Esophagus muscularis mucosa (tissue), 3 donors: ENCODE measurements around the gene DEGS2.

Experiments used
- CTCF ChIP-seq, 3 experiments: fragments of 200-600 bp in 2 of 3; fragments of 450-650 bp in 1 of 3; sonication (generic) in 2 of 3; IDR thresholded peaks; one replicate each; pipeline ENCODE4 v1.5.1; 2017 to 2019; ENCODE audit warnings: antibody characterized with exemption in 3 of 3, mild to moderate bottlenecking in 2 of 3, moderate library complexity in 1 of 3
- POLR2A ChIP-seq: fragments of 450-650 bp; IDR thresholded peaks from one replicate; pipeline ENCODE4 v1.6.1; 2017; ENCODE audit warnings: antibody characterized with exemption, moderate library complexity, mild to moderate bottlenecking, low read depth

DNA sequence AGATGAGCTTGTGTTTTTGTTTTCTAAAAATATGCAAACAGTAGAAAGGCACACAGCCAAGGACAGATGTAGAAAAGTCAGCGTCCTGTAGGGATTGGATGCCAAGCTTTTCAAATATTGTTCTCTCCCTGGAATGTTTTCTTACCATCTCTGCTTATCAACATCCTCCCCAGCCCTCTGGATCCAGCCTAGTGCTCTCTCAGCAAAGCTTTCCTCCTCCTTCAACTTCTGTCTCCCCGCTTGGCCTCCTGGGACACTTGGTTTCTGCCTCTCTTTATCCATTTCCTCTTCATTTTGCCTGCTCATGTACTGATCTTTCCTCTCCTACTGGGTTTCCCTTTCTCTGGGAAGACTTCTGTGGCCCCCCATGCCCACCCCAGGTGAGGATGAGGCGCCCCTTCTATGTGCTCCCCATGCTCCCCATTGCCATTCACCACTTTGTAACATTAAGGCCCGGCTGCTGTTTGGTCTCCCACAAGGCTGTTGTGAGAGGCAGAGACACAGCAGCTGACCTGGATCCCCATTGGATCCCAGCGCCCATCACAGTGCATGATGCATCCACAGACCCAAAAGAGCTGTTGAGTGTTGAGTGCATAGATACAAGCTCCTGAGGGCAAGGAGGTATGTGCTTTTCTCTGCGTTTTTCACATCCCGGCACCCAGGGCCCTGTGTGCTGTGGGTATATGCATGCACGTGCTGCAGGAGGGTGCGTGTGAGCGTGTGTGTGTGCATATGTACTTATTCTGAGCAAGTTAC is 56.0 kb downstream of the DEGS2 start:
- TF ChIP-seq CTCF (IDR thresholded peaks at IDR 0.05): no peak
- TF ChIP-seq POLR2A: no peak
